MM.1S (cell line): Measurements from ENCODE around the gene LHX4.

Source experiments
- EZH2 ChIP-seq: fragments of 300-600 bp; sonication (generic); optimal IDR thresholded peaks from 2 replicates; pipeline ENCODE3; 2017; ENCODE audit warnings: low read depth, mild to moderate bottlenecking, antibody characterized with exemption, low read length, mixed read lengths
- TF ChIP-seq, protein P1 (sequence below): fragments of 300-600 bp; sonication (generic); IDR thresholded peaks from 2 replicates; pipeline ENCODE4 v1.5.1; 2016; ENCODE audit warnings: antibody characterized with exemption, low read length, mixed read lengths

DNA sequence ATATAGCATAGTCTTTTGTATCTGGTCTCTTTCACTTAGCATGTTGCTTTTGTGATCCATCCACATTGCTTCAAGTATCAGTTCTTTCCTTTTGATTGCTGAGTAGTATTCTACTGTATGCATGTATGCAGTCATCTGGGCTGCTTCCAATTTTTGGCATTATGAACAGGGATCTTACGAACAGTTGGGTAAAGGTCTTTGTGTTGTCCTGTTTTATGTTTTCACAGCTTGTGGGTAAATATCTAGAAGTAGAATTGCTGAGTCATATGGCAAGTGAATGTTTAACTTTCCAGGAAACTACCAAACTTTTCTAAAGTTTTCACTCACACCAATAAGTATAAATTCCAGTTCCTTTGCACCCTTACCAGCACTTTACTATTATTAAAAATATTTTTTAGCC lies 60.9 kb downstream of the LHX4 start:
- TF ChIP-seq, protein P1, sequence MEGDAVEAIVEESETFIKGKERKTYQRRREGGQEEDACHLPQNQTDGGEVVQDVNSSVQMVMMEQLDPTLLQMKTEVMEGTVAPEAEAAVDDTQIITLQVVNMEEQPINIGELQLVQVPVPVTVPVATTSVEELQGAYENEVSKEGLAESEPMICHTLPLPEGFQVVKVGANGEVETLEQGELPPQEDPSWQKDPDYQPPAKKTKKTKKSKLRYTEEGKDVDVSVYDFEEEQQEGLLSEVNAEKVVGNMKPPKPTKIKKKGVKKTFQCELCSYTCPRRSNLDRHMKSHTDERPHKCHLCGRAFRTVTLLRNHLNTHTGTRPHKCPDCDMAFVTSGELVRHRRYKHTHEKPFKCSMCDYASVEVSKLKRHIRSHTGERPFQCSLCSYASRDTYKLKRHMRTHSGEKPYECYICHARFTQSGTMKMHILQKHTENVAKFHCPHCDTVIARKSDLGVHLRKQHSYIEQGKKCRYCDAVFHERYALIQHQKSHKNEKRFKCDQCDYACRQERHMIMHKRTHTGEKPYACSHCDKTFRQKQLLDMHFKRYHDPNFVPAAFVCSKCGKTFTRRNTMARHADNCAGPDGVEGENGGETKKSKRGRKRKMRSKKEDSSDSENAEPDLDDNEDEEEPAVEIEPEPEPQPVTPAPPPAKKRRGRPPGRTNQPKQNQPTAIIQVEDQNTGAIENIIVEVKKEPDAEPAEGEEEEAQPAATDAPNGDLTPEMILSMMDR: no peak
- no peak for TF ChIP-seq EZH2
